SK-N-SH (cell line): ENCODE measurements around the gene CDCP1. TPM values are rescaled to one million over a fixed set of nuclear protein-coding genes. Genes with fewer than 3 reads are reported as not detected.
"Not testable (repeated sequence)": the region's sequence is repeated elsewhere in the genome, so short reads cannot be mapped to it uniquely, and the experiment has no call there.

Experiments
- CTCF ChIA-PET: fragments of 300-600, 350-600 bp; formaldehyde crosslinking; extraction: SDS; loops from one replicate; lab custom pipeline; 2021; lab: Yijun Ruan, JAX
- POLR2A ChIA-PET: fragments of 350-600 bp; sonication (Branson Sonifier 250); formaldehyde crosslinking; extraction: SDS; loops from one replicate; lab custom pipeline; 2020; ENCODE audit warnings: antibody characterized with exemption, inconsistent platforms; lab: Yijun Ruan, JAX
- DNase-seq: peaks from one replicate; pipeline ENCODE4 v3.0.0; 2012
- H2AFZ ChIP-seq: fragments of 200-600 bp; sonication (generic); 2 replicates; pipeline ENCODE4 v1.8.1; 2016; ENCODE audit warnings: antibody characterized with exemption, mild to moderate bottlenecking, low read depth
- H3F3A ChIP-seq: fragments of 200-600 bp; sonication (generic); replicated peaks from 2 replicates; pipeline ENCODE3; 2016; ENCODE audit warnings: antibody characterized with exemption, mild to moderate bottlenecking; ENCODE audit not compliant: insufficient read depth
- H3K27ac ChIP-seq, 2 experiments: fragments of 200-500 bp in 1 of 2; fragments of 200-600 bp in 1 of 2; sonication (Bioruptor generic) in 1 of 2; sonication (generic), shearing (Covaris generic) in 1 of 2; 2 replicates each; pipeline versions ENCODE4 v1.5.1 to v1.6.1; 2014 to 2016; ENCODE audit warnings: low read depth in 2 of 2, inconsistent platforms in 1 of 2, low read length in 1 of 2, mild to moderate bottlenecking in 1 of 2, mixed read lengths in 1 of 2
- H3K27me3 ChIP-seq: fragments of 200-600 bp; sonication (generic), shearing (Covaris generic); 2 replicates; pipeline ENCODE4 v1.6.1; 2016; ENCODE audit warnings: mixed run types; ENCODE audit not compliant: insufficient read depth
- H3K36me3 ChIP-seq, 2 experiments: fragments of 200-500 bp in 1 of 2; fragments of 200-600 bp in 1 of 2; sonication (Bioruptor generic) in 1 of 2; sonication (generic) in 1 of 2; replicated peaks in 1 of 2; 2 replicates each; pipeline versions ENCODE3 to v1.5.1; 2014 to 2016; ENCODE audit warnings: low read length in 1 of 2, mild to moderate bottlenecking in 1 of 2; ENCODE audit not compliant: insufficient read depth in 2 of 2, control insufficient read depth in 1 of 2
- H3K4me1 ChIP-seq, 2 experiments: fragments of 200-500 bp in 1 of 2; fragments of 200-600 bp in 1 of 2; sonication (Bioruptor generic) in 1 of 2; sonication (generic), shearing (Covaris generic) in 1 of 2; 2 replicates each; pipeline versions ENCODE4 v1.5.1 to v1.6.1; 2014 to 2016; ENCODE audit warnings: low read depth in 1 of 2, low read length in 1 of 2, mixed run types in 1 of 2; ENCODE audit not compliant: insufficient read depth in 2 of 2, control insufficient read depth in 1 of 2
- H3K4me2 ChIP-seq: fragments of 200-600 bp; sonication (generic), shearing (Covaris generic); 2 replicates; pipeline ENCODE4 v1.6.1; 2017; ENCODE audit warnings: mixed run types
- H3K4me3 ChIP-seq, 2 experiments: fragments of 200-500 bp in 1 of 2; fragments of 200-600 bp in 1 of 2; sonication (Bioruptor generic) in 1 of 2; sonication (generic), shearing (Covaris generic) in 1 of 2; 2 replicates each; pipeline versions ENCODE4 v1.5.1 to v1.8.1; 2014 to 2016; ENCODE audit warnings: low read depth in 2 of 2, inconsistent platforms in 1 of 2, low read length in 1 of 2, mild to moderate bottlenecking in 1 of 2, mixed read lengths in 1 of 2, moderate library complexity in 1 of 2
- H3K79me2 ChIP-seq: fragments of 200-600 bp; sonication (generic); 2 replicates; pipeline ENCODE4 v1.8.1; 2017; ENCODE audit warnings: mild to moderate bottlenecking; ENCODE audit not compliant: insufficient read depth
- H3K9ac ChIP-seq: fragments of 200-600 bp; sonication (generic); 2 replicates; pipeline ENCODE4 v1.6.1; 2017; ENCODE audit warnings: mixed run types
- H3K9me2 ChIP-seq: fragments of 200-600 bp; sonication (generic); 2 replicates; pipeline ENCODE4 v1.6.1; 2017; ENCODE audit warnings: mixed run types
- H3K9me3 ChIP-seq: fragments of 200-600 bp; sonication (generic); 2 replicates; pipeline ENCODE4 v1.6.1; 2017; ENCODE audit warnings: mixed run types, mild to moderate bottlenecking, moderate library complexity
- H4K20me1 ChIP-seq: fragments of 200-600 bp; sonication (generic); 2 replicates; pipeline ENCODE4 v1.6.1; 2017; ENCODE audit warnings: mild to moderate bottlenecking, mixed run types; ENCODE audit not compliant: insufficient read depth
- EP300 ChIP-seq, 2 experiments: IDR thresholded peaks; 2 replicates each; pipeline versions ENCODE4 v1.4.0 to v1.6.1; 2012; ENCODE audit warnings: borderline replicate concordance in 1 of 2, low read depth in 1 of 2, low read length in 1 of 2
- FOXJ3 ChIP-seq: sonication (generic); formaldehyde crosslinking; IDR thresholded peaks from 2 replicates; pipeline ENCODE4 v1.5.1; 2020; ENCODE audit warnings: mild to moderate bottlenecking, missing genetic modification reagents
- GABPA ChIP-seq: IDR thresholded peaks from 2 replicates; pipeline ENCODE4 v1.4.0; 2012; ENCODE audit warnings: low read depth, mild to moderate bottlenecking
- SIN3A ChIP-seq: IDR thresholded peaks from 2 replicates; pipeline ENCODE4 v1.6.1; 2012; ENCODE audit warnings: low read depth, mild to moderate bottlenecking, low read length, moderate library complexity, borderline replicate concordance
- YY1 ChIP-seq: IDR thresholded peaks from 2 replicates; pipeline ENCODE4 v1.4.0; 2012; ENCODE audit warnings: low read depth, mild to moderate bottlenecking
- WGBS: methylation state at CpG from one replicate; pipeline ENCODE4 v1.1.6; 2017; ENCODE audit warnings: low lambda C conversion rate; 5-methylcytosine and 5-hydroxymethylcytosine counted together
- polyA plus RNA-seq, 3 experiments: library from polyadenylated mRNA; depleted of rRNA; stranded (reverse); fragments of >200 nt; gene quantifications; 2 replicates each; pipeline ENCODE4 v1.2.3, GENCODE V29; 2012
- TF ChIP-seq, protein P1 (sequence below): fragments of 200-600 bp; sonication (generic); IDR thresholded peaks from 2 replicates; pipeline ENCODE4 v1.6.1; 2017; ENCODE audit warnings: antibody characterized with exemption, mild to moderate bottlenecking, moderate library complexity
- TF ChIP-seq, protein P2 (sequence below): IDR thresholded peaks from 2 replicates; pipeline ENCODE4 v1.6.1; 2012; ENCODE audit warnings: mild to moderate bottlenecking, low read depth, low read length, moderate library complexity

The CDCP1 gene
- polyA plus RNA-seq, 1 of the 3 experiments (the other 2 are of a cell fraction) = 3.6 TPM

DNA sequence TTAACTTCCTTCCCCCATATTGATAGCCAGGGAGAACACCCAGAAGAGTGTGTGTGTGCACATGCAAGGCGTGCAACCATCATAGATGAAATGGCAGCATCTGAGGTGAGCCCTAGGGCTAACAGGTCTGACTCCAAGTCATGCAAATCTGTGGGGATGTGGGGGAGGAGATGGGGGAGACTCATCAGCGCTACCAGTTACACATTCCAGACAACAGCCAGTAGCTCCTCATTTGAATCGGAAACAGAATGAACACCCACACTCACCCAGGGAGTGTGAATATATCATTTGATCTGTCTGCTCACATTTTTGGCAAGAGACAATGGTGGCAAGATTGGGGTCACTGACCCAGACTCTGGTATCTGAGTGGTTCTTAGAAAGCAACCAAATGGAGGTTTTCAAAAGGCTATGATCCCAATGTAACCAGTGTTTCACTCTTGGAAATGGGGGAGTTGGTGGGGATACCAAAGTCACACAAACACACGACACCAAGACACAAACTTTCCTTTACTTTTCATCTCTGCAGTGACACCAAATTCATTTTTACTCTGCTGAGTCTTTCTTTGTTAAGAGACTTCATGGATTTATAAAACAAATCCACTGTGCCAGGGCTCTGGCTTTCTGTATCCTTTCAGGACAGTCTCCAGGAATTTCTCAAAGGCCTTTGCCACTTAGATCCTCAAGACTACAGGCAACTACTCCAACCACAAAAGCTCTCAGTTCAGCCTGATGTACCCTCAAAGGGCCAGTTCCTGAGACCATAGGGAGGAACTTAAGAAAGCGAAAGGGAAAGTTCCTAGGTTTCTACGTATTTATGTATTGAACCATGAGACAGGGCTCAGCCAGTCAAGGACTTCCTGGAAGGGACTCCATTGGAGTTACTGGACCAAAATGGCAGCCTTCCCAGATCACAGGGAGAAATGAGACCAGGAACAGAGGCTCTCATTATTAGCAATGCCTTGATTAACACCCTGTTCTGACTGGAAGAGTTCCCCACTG lies 2.2 kb downstream of the CDCP1 start:
- H3K27ac ChIP-seq = no peak overlapping the region
- H3F3A ChIP-seq = no peaks in the 10 kb centered on the region
- no peak overlapping the region for H3K4me3 ChIP-seq
- no peaks in the 10 kb centered on the region for H4K20me1 ChIP-seq
- no peak overlapping the region for H2AFZ ChIP-seq
- TF ChIP-seq GABPA (no peak), EP300 (IDR thresholded peaks at IDR 0.05; ENCODE audit: borderline replicate concordance in 1 of 2, low read depth in 1 of 2, low read length in 1 of 2) (no peak), YY1 (peak; percentile 41; the same call in 1 of the 2 replicates), FOXJ3 (no peak), SIN3A (no peak)
- TF ChIP-seq, protein P1, sequence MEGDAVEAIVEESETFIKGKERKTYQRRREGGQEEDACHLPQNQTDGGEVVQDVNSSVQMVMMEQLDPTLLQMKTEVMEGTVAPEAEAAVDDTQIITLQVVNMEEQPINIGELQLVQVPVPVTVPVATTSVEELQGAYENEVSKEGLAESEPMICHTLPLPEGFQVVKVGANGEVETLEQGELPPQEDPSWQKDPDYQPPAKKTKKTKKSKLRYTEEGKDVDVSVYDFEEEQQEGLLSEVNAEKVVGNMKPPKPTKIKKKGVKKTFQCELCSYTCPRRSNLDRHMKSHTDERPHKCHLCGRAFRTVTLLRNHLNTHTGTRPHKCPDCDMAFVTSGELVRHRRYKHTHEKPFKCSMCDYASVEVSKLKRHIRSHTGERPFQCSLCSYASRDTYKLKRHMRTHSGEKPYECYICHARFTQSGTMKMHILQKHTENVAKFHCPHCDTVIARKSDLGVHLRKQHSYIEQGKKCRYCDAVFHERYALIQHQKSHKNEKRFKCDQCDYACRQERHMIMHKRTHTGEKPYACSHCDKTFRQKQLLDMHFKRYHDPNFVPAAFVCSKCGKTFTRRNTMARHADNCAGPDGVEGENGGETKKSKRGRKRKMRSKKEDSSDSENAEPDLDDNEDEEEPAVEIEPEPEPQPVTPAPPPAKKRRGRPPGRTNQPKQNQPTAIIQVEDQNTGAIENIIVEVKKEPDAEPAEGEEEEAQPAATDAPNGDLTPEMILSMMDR = no peak
- TF ChIP-seq, protein P2, sequence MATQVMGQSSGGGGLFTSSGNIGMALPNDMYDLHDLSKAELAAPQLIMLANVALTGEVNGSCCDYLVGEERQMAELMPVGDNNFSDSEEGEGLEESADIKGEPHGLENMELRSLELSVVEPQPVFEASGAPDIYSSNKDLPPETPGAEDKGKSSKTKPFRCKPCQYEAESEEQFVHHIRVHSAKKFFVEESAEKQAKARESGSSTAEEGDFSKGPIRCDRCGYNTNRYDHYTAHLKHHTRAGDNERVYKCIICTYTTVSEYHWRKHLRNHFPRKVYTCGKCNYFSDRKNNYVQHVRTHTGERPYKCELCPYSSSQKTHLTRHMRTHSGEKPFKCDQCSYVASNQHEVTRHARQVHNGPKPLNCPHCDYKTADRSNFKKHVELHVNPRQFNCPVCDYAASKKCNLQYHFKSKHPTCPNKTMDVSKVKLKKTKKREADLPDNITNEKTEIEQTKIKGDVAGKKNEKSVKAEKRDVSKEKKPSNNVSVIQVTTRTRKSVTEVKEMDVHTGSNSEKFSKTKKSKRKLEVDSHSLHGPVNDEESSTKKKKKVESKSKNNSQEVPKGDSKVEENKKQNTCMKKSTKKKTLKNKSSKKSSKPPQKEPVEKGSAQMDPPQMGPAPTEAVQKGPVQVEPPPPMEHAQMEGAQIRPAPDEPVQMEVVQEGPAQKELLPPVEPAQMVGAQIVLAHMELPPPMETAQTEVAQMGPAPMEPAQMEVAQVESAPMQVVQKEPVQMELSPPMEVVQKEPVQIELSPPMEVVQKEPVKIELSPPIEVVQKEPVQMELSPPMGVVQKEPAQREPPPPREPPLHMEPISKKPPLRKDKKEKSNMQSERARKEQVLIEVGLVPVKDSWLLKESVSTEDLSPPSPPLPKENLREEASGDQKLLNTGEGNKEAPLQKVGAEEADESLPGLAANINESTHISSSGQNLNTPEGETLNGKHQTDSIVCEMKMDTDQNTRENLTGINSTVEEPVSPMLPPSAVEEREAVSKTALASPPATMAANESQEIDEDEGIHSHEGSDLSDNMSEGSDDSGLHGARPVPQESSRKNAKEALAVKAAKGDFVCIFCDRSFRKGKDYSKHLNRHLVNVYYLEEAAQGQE = no peak
- TF ChIP-seq, all 33 proteins: peak for 1
- Histone ChIP-seq H3K9me2 (no peaks in the 10 kb centered on the region), H3K4me2 (no peak overlapping the region), H3K27me3 (no peaks in the 10 kb centered on the region), H3K4me1 (peaks cover 0 to 8% of the 10 kb centered on the region in 2 experiments; a peak in 2 of 4 replicates), H3K9me3 (no peaks in the 10 kb centered on the region), H3K36me3 (no peaks in the 10 kb centered on the region), H3K79me2 (no peaks in the 10 kb centered on the region), H3K9ac (no peak overlapping the region)
- POLR2A ChIA-PET = no interaction called here
- 79% methylated on average over 5 of the region's 6 CpGs for WGBS
- DNase-seq = no peak
- CTCF ChIA-PET = interaction anchor here (1.1 kb wide), 1 partner anchor 104 kb away, joined by 4 read pairs; no protein-coding TSS in a partner anchor

DNA sequence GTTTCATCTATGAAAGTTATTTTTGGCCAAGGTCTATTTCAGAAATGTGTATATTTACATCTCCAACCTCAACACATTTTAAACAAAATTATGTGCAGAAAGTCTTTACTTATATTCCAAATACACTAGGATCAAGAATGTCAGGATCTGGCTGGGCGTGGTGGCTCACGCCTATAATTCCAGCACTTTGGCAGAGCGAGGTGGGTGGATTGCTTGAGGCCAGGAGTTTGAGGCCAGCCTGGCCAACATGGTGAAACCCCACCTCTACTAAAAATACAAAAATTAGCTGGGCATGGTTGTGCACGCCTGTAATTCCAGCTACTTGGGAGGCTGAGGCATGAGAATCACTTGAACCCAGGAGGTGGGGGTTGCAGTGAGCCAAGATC lies 5.4 kb downstream of the CDCP1 start:
- H3K36me3 ChIP-seq, H3K27ac ChIP-seq, H3K4me1 ChIP-seq, H3K9me3 ChIP-seq, H2AFZ ChIP-seq, H3K79me2 ChIP-seq, DNase-seq, H3K9ac ChIP-seq, H3K27me3 ChIP-seq, H3F3A ChIP-seq, H3K4me3 ChIP-seq, H4K20me1 ChIP-seq, H3K4me2 ChIP-seq, POLR2A ChIA-PET, H3K9me2 ChIP-seq: not testable (repeated sequence)
- CTCF ChIA-PET = interaction anchor here (1.1 kb wide), 1 partner anchor 85 kb away, joined by 3 read pairs; no protein-coding TSS in a partner anchor
- WGBS = 94% methylated on average over 4 of the region's 4 CpGs
